HepG2 (cell line): ENCODE data around the gene TAF6. TPM values are rescaled to one million over a fixed set of nuclear protein-coding genes. Genes with fewer than 3 reads are reported as not detected.

Experiments used
- BHLHE40 ChIP-seq: IDR thresholded peaks from 2 replicates; pipeline ENCODE4 v1.6.1; 2011; ENCODE audit warnings: low read length, improper control_type of control experiment
- CREBL2 ChIP-seq: sonication (generic); formaldehyde crosslinking; IDR thresholded peaks from 2 replicates; pipeline ENCODE4 v1.8.1; 2023; ENCODE audit warnings: missing genetic modification reagents, mild to moderate bottlenecking, borderline replicate concordance
- HOXA3 ChIP-seq: sonication (generic); formaldehyde crosslinking; IDR thresholded peaks from 2 replicates; pipeline ENCODE4 v1.5.0; 2020; ENCODE audit warnings: missing genetic modification reagents
- MLXIP ChIP-seq: sonication (generic); formaldehyde crosslinking; IDR thresholded peaks from 2 replicates; pipeline ENCODE4 v1.9.0; 2021; ENCODE audit warnings: missing genetic modification reagents, borderline replicate concordance
- MXD1 ChIP-seq: sonication (generic); formaldehyde crosslinking; IDR thresholded peaks from 2 replicates; pipeline ENCODE4 v1.4.0; 2020; ENCODE audit warnings: mild to moderate bottlenecking, missing genetic modification reagents
- RFX1 ChIP-seq: fragments of 450-650 bp; IDR thresholded peaks from 2 replicates; pipeline ENCODE4 v1.6.1; 2017
- ZBTB3 ChIP-seq: sonication (generic); formaldehyde crosslinking; IDR thresholded peaks from 2 replicates; pipeline ENCODE4 v1.4.0; 2020; ENCODE audit warnings: low read depth, mild to moderate bottlenecking, moderate library complexity, missing genetic modification reagents, borderline replicate concordance
- ZBTB46 ChIP-seq: sonication (generic); formaldehyde crosslinking; IDR thresholded peaks from 2 replicates; pipeline ENCODE4 v1.4.0; 2020; ENCODE audit warnings: mild to moderate bottlenecking, missing genetic modification reagents, borderline replicate concordance
- ZHX1 ChIP-seq: sonication (generic); formaldehyde crosslinking; IDR thresholded peaks from 2 replicates; pipeline ENCODE4 v1.8.1; 2022; ENCODE audit warnings: low read depth, mild to moderate bottlenecking, missing genetic modification reagents
- ZMAT5 ChIP-seq: sonication (generic); formaldehyde crosslinking; IDR thresholded peaks from 2 replicates; pipeline ENCODE4 v1.5.0; 2020; ENCODE audit warnings: mild to moderate bottlenecking, low read depth, missing genetic modification reagents, borderline replicate concordance
- ZNF143 ChIP-seq: sonication (generic); formaldehyde crosslinking; IDR thresholded peaks from 2 replicates; pipeline ENCODE4 v1.4.0; 2020; ENCODE audit warnings: missing genetic modification reagents
- ZNF335 ChIP-seq: sonication (generic); formaldehyde crosslinking; IDR thresholded peaks from 2 replicates; pipeline ENCODE4 v1.4.0; 2020; ENCODE audit warnings: missing genetic modification reagents
- ZNF569 ChIP-seq: sonication (generic); formaldehyde crosslinking; IDR thresholded peaks from 2 replicates; pipeline ENCODE4 v1.5.0; 2020; ENCODE audit warnings: mild to moderate bottlenecking, missing genetic modification reagents, moderate library complexity, borderline replicate concordance
- ZNF710 ChIP-seq: sonication (generic); formaldehyde crosslinking; IDR thresholded peaks from 2 replicates; pipeline ENCODE4 v1.5.0; 2020; ENCODE audit warnings: mild to moderate bottlenecking, missing genetic modification reagents, borderline replicate concordance
- ZNF772 ChIP-seq: sonication (generic); formaldehyde crosslinking; IDR thresholded peaks from 2 replicates; pipeline ENCODE4 v1.5.0; 2020; ENCODE audit warnings: mild to moderate bottlenecking, missing genetic modification reagents
- ZNF790 ChIP-seq: sonication (generic); formaldehyde crosslinking; IDR thresholded peaks from 2 replicates; pipeline ENCODE4 v1.8.0; 2022; ENCODE audit warnings: missing genetic modification reagents, mild to moderate bottlenecking, borderline replicate concordance
- ZNF83 ChIP-seq: sonication (generic); formaldehyde crosslinking; IDR thresholded peaks from 2 replicates; pipeline ENCODE4 v1.4.0; 2020; ENCODE audit warnings: missing genetic modification reagents, mild to moderate bottlenecking, borderline replicate concordance
- polyA plus RNA-seq, 8 experiments: library from polyadenylated mRNA; depleted of rRNA in 3 of 8; stranded (reverse) in 7 of 8; unstranded in 1 of 8; fragments of >200 nt; fragmentation: Illumina TruSeq in 4 of 8; extraction: Trizol in 4 of 8; gene quantifications; 2 replicates each; pipeline versions ENCODE4 v1.2.1 to v1.2.3, GENCODE V29; 2011 to 2016; ENCODE audit warnings: low read depth in 4 of 8, missing spikeins in 1 of 8, mixed read lengths in 1 of 8; ENCODE audit not compliant: insufficient read depth in 1 of 8
- total RNA-seq, 5 experiments: library from RNA; depleted of rRNA; stranded (reverse); fragments of >200 nt; fragmentation: Illumina TruSeq; extraction: Trizol; gene quantifications; 2 replicates each; pipeline ENCODE4 v1.2.3, GENCODE V29; 2016; ENCODE audit warnings: low read depth in 1 of 5

The TAF6 gene
- total and polyA plus RNA-seq, 2 of the 13 experiments (the other 11 are each of a cell fraction or from before 2014, with no cell fraction given) = 12.9 to 18.8 TPM

- TF ChIP-seq ZHX1 = no peak
- TF ChIP-seq ZNF790 (CRISPR knock-in tag) = no peak
- TF ChIP-seq ZNF569 (CRISPR knock-in tag) = no peak
- no peak for TF ChIP-seq MXD1
- TF ChIP-seq CREBL2 (CRISPR knock-in tag) = no peak
- TF ChIP-seq BHLHE40 = peak; percentile 34; the same call in 1 of the 2 replicates
- no peak for TF ChIP-seq ZMAT5 (CRISPR knock-in tag)
- TF ChIP-seq ZNF143 (CRISPR knock-in tag) = no peak
- no peak for TF ChIP-seq ZNF335 (CRISPR knock-in tag)
- no peak for TF ChIP-seq HOXA3 (CRISPR knock-in tag)
- no peak for TF ChIP-seq ZBTB3
- TF ChIP-seq RFX1 = no peak
- TF ChIP-seq ZNF83 (CRISPR knock-in tag) = no peak
- no peak for TF ChIP-seq ZBTB46 (CRISPR knock-in tag)
- no peak for TF ChIP-seq ZNF772 (CRISPR knock-in tag)
- TF ChIP-seq ZNF710 (CRISPR knock-in tag) = no peak
- TF ChIP-seq MLXIP = no peak
Measured at GRCh38 chr7:100080907-100081534, 38.1 kb downstream of the TAF6 start (continued).
